B cell (primary cell): ENCODE measurements around the gene PBX2. TPM values are rescaled to one million over a fixed set of nuclear protein-coding genes. Genes with fewer than 3 reads are reported as not detected.

Experiments used
- ATAC-seq: fragments of 200-7000 bp; cut with Tn5 transposase; one replicate; pipeline ENCODE4 v1.10.0; 2021; ENCODE audit warnings: low read depth, mild to moderate bottlenecking, moderate number of reproducible peaks, moderate library complexity
- CTCF ChIA-PET: fragments of 350-600 bp; sonication (Branson Sonifier 250); formaldehyde crosslinking; loops from one replicate; lab custom pipeline; 2021; ENCODE audit warnings: antibody characterized with exemption, inconsistent platforms; lab: Charles Lee
- POLR2A ChIA-PET: fragments of 350-600 bp; sonication (Branson Sonifier 250); formaldehyde crosslinking; loops from one replicate; lab custom pipeline; 2021; ENCODE audit warnings: antibody characterized with exemption; lab: Charles Lee
- DNase-seq: peaks from one replicate; pipeline ENCODE4 v3.0.0; 2013
- H2AFZ ChIP-seq: 2 replicates; pipeline ENCODE4 v1.6.1; 2012; ENCODE audit warnings: mild to moderate bottlenecking, low read depth, low read length; ENCODE audit not compliant: insufficient read depth, poor library complexity, severe bottlenecking
- H3K27ac ChIP-seq, 2 donors: 1 replicate in 1 of 2; 2 replicates in 1 of 2; pipeline ENCODE4 v1.5.1; 2012 to 2013; ENCODE audit warnings: low read length in 2 of 2, mild to moderate bottlenecking in 2 of 2, moderate library complexity in 1 of 2
- H3K27me3 ChIP-seq, 4 experiments: fragments of 200-600 bp in 1 of 4; sonication (generic) in 1 of 4; replicated peaks in 1 of 4; 1 replicate in 2 of 4; 2 replicates in 2 of 4; pipeline versions ENCODE4 v1.6.1 to v1.7.0; 2013 to 2016; ENCODE audit warnings: low read length in 3 of 4, mild to moderate bottlenecking in 2 of 4, mixed read lengths in 1 of 4, moderate library complexity in 1 of 4; ENCODE audit not compliant: insufficient read depth in 4 of 4, control insufficient read depth in 3 of 4; ENCODE audit errors: control extremely low read depth in 1 of 4
- H3K36me3 ChIP-seq, 2 experiments: replicated peaks in 1 of 2; 1 replicate in 1 of 2; 2 replicates in 1 of 2; pipeline versions ENCODE4 v1.6.1 to v1.7.1; 2013; ENCODE audit warnings: low read length in 1 of 2; ENCODE audit not compliant: insufficient read depth in 2 of 2, control insufficient read depth in 1 of 2; ENCODE audit errors: control extremely low read depth in 1 of 2, extremely low read depth in 1 of 2
- H3K4me1 ChIP-seq, 2 donors: fragments of 200-600 bp in 1 of 2; sonication (generic) in 1 of 2; 1 replicate in 1 of 2; 2 replicates in 1 of 2; pipeline versions ENCODE4 v1.5.1 to v1.6.1; 2013 to 2017; ENCODE audit warnings: low read length in 2 of 2; ENCODE audit not compliant: control insufficient read depth in 2 of 2, insufficient read depth in 2 of 2
- H3K4me2 ChIP-seq: replicated peaks from 2 replicates; pipeline ENCODE3; 2012; ENCODE audit warnings: mild to moderate bottlenecking, low read depth, low read length; ENCODE audit not compliant: poor library complexity, severe bottlenecking
- H3K4me3 ChIP-seq, 5 experiments: fragments of 200-600 bp in 1 of 5; sonication (generic) in 1 of 5; 1 replicate in 3 of 5; 2 replicates in 2 of 5; pipeline versions ENCODE4 v1.5.1 to v1.7.0; 2011 to 2016; ENCODE audit warnings: low read length in 4 of 5, mild to moderate bottlenecking in 4 of 5, low read depth in 2 of 5, control low read depth in 1 of 5, moderate library complexity in 1 of 5; ENCODE audit not compliant: insufficient read depth in 1 of 5; ENCODE audit errors: control extremely low read depth in 1 of 5, extremely low read depth in 1 of 5
- H3K79me2 ChIP-seq: fragments of 200-600 bp; sonication (generic); one replicate; pipeline ENCODE4 v1.6.0; 2016; ENCODE audit warnings: low read length; ENCODE audit not compliant: control insufficient read depth, insufficient read depth
- H3K9ac ChIP-seq: fragments of 200-600 bp; sonication (generic); 2 replicates; pipeline ENCODE4 v1.6.1; 2017; ENCODE audit warnings: mild to moderate bottlenecking, low read length, moderate library complexity
- H3K9me3 ChIP-seq, 3 donors: one replicate each; pipeline versions ENCODE4 v1.6.1 to v1.7.1; 2013; ENCODE audit warnings: low read length in 2 of 3; ENCODE audit not compliant: control insufficient read depth in 2 of 3, insufficient read depth in 1 of 3; ENCODE audit errors: control extremely low read depth in 1 of 3
- H4K20me1 ChIP-seq: 2 replicates; pipeline ENCODE4 v1.6.0; 2012; ENCODE audit warnings: mild to moderate bottlenecking, low read length; ENCODE audit not compliant: insufficient read depth, control insufficient read depth, poor library complexity, severe bottlenecking
- H3K27ac Mint-ChIP-seq: one replicate; pipeline ENCODE4 v1.8.0; 2021; ENCODE audit warnings: mixed read lengths
- H3K27me3 Mint-ChIP-seq: one replicate; pipeline ENCODE4 v1.8.0; 2021; ENCODE audit warnings: mixed read lengths
- H3K4me1 Mint-ChIP-seq: one replicate; pipeline ENCODE4 v1.8.0; 2021; ENCODE audit warnings: mixed read lengths
- H3K4me3 Mint-ChIP-seq: one replicate; pipeline ENCODE4 v1.8.0; 2021; ENCODE audit warnings: mixed read lengths
- H3K9me3 Mint-ChIP-seq: one replicate; pipeline ENCODE4 v1.8.0; 2022; ENCODE audit warnings: mixed read lengths; ENCODE audit not compliant: insufficient read depth
- CTCF ChIP-seq: fragments of 200-600 bp; IDR thresholded peaks from one replicate; pipeline ENCODE4 v1.8.0; 2022; ENCODE audit warnings: antibody characterized with exemption, mild to moderate bottlenecking
- EZH2 ChIP-seq: IDR thresholded peaks from 2 replicates; pipeline ENCODE4 v1.6.1; 2012; ENCODE audit warnings: borderline replicate concordance, low read depth, mild to moderate bottlenecking, moderate library complexity, low read length; ENCODE audit not compliant: insufficient read depth, poor library complexity, severe bottlenecking
- whole genome bisulfite sequencing: methylation state at CpG from one replicate; pipeline ENCODE4 v1.1.5; 2013; ENCODE audit warnings: missing lambda C conversion rate; ENCODE audit not compliant: insufficient coverage; 5-methylcytosine and 5-hydroxymethylcytosine counted together
- intact Hi-C: fragments of 100-400 bp; cut with micrococcal nuclease; formaldehyde crosslinking; loops from one replicate; pipeline ENCODE4 v1.10.0; 2022
- polyA plus RNA-seq: library from polyadenylated mRNA; depleted of rRNA; stranded (reverse); fragments of >200 nt; gene quantifications from 2 replicates; pipeline ENCODE4 v1.2.3, GENCODE V29; 2012
- total RNA-seq, 2 donors: library from RNA; stranded (reverse); fragments of 120-200 nt in 1 of 2; gene quantifications; 1 replicate in 1 of 2; 2 replicates in 1 of 2; pipeline versions ENCODE4 v1.2.3 to v1.2.4, GENCODE V29; 2013 to 2022

PBX2 gene
- total and polyA plus RNA-seq, 2 donors (not counting 1 experiment from before 2014, with no cell fraction given), result 128 to 188 TPM

- no peak for ATAC-seq
- intact Hi-C loops, result no loop called here
- Mint-ChIP-seq H3K9me3 (no peaks in the 10 kb centered on the region), H3K4me1 (peaks cover 52% of the 10 kb centered on the region), H3K27me3 (no peaks in the 10 kb centered on the region), H3K27ac (peak overlapping the region; percentile 37), H3K4me3 (no peak overlapping the region)
- 96% methylated on average over 10 of the region's 10 CpGs for WGBS
- Histone ChIP-seq H3K9ac (no peak overlapping the region), H3K27ac (no peak overlapping the region), H3K4me2 (no peak overlapping the region), H3K36me3 (peaks cover 0 to 52% of the 10 kb centered on the region in 2 experiments), H3K4me1 (peaks cover 16 to 24% of the 10 kb centered on the region in 2 donors), H3K4me3 (no peak overlapping the region), H4K20me1 (no peaks in the 10 kb centered on the region), H3K79me2 (peaks cover 28% of the 10 kb centered on the region), H3K27me3 (no peaks in the 10 kb centered on the region), H3K9me3 (no peaks in the 10 kb centered on the region), H2AFZ (no peak overlapping the region)
- CTCF ChIA-PET, result interaction anchor here (1.0 kb wide), 1 partner anchor 13 kb away, joined by 3 read pairs; no protein-coding TSS in a partner anchor
- POLR2A ChIA-PET, result interaction anchor here (1.2 kb wide), 1 partner anchor 8 kb away, joined by 4 read pairs; the partner anchor contains the start of gene PBX2
- DNase-seq, result peak; percentile 12
- TF ChIP-seq CTCF (no peak), EZH2 (no peak)
These were observed 8.0 kb downstream of the PBX2 start for GRCh38 chr6:32181915-32182529.

- intact Hi-C loops, result no loop called here
- no peaks in the 10 kb centered on the region for H3K9me3 Mint-ChIP-seq
These were observed 8.8 kb downstream of the PBX2 start for GRCh38 chr6:32181148-32181702.

More at GRCh38 chr6:32181148-32181702, 8.8 kb downstream of the PBX2 start:
- Histone ChIP-seq H3K4me1 (peaks cover 23 to 26% of the 10 kb centered on the region in 2 donors), H4K20me1 (no peaks in the 10 kb centered on the region), H3K4me3 (no peak overlapping the region), H3K36me3 (peaks cover 0 to 45% of the 10 kb centered on the region in 2 experiments), H3K4me2 (no peak overlapping the region), H3K9me3 (no peaks in the 10 kb centered on the region), H3K79me2 (peaks cover 28% of the 10 kb centered on the region), H2AFZ (no peak overlapping the region), H3K27me3 (no peaks in the 10 kb centered on the region), H3K27ac (no peak overlapping the region), H3K9ac (no peak overlapping the region)
- TF ChIP-seq EZH2 (no peak), CTCF (no peak)
- H3K4me3 Mint-ChIP-seq, result no peak overlapping the region
- CTCF ChIA-PET, result no interaction called here
- WGBS, result 94% methylated on average over 13 of the region's 15 CpGs
- POLR2A ChIA-PET, result no interaction called here
- H3K27ac Mint-ChIP-seq, result peak overlapping the region; percentile 20
- H3K4me1 Mint-ChIP-seq, result peaks cover 52% of the 10 kb centered on the region
- ATAC-seq (no peak), DNase-seq (peak; percentile 4)
- no peaks in the 10 kb centered on the region for H3K27me3 Mint-ChIP-seq
